HuH-7.5 (cell line): Measurements from ENCODE around the gene MCRIP1.

Experiments
- DNase-seq: peaks from one replicate; pipeline ENCODE4 v3.0.0; 2011; ENCODE audit warnings: low spot score

MCRIP1 gene

GRCh38 chr17:81833160-81833920, at the start of gene MCRIP1:
TSS of gene MCRIP1 (minus strand) at chr17:81833291. CDS start at chr17:81824506, 8,785 bp downstream.
- DNase-seq = peak; percentile 95

- no peak for DNase-seq
Measured at GRCh38 chr17:81879121-81879520, 46.0 kb upstream of the MCRIP1 start.

GRCh38 chr17:81878294-81878693, 45.2 kb upstream of the MCRIP1 start:
- no peak for DNase-seq

- DNase-seq = no peak
Measured at GRCh38 chr17:81877569-81877968, 44.5 kb upstream of the MCRIP1 start.

GRCh38 chr17:81871387-81872230, 38.5 kb upstream of the MCRIP1 start:
- peak; percentile 97 for DNase-seq

- DNase-seq = no peak
Measured at GRCh38 chr17:81870981-81871386, 37.9 kb upstream of the MCRIP1 start, which contains the start of gene ARHGDIA. TSS of gene ARHGDIA (minus strand) at chr17:81871337. CDS start at chr17:81869930, 1,407 bp downstream.

GRCh38 chr17:81870131-81870980, 37.3 kb upstream of the MCRIP1 start:
- no peak for DNase-seq

- DNase-seq = no peak
Measured at GRCh38 chr17:81869221-81870130, 36.4 kb upstream of the MCRIP1 start.

GRCh38 chr17:81868674-81869220, 35.7 kb upstream of the MCRIP1 start:
- DNase-seq = no peak

- DNase-seq = no peak
Measured at GRCh38 chr17:81867991-81868673, 35.0 kb upstream of the MCRIP1 start.

GRCh38 chr17:81867170-81867990, 34.3 kb upstream of the MCRIP1 start:
- DNase-seq = no peak

- DNase-seq = no peak
Measured at GRCh38 chr17:81866440-81867169, 33.5 kb upstream of the MCRIP1 start.

GRCh38 chr17:81865733-81866439, 32.8 kb upstream of the MCRIP1 start:
- DNase-seq = no peak

GRCh38 chr17:81865358-81865732, 32.3 kb upstream of the MCRIP1 start:
- DNase-seq = no peak

GRCh38 chr17:81863833-81864768, 31.0 kb upstream of the MCRIP1 start:
- no peak for DNase-seq

- no peak for DNase-seq
Measured at GRCh38 chr17:81863123-81863675, 30.1 kb upstream of the MCRIP1 start.
